Neural cell (in vitro differentiated cells): ENCODE results near the gene NPIPB2. TPM values are rescaled to one million over a fixed set of nuclear protein-coding genes. Genes with fewer than 3 reads are reported as not detected.
"Not testable (repeated sequence)": the region's sequence is repeated elsewhere in the genome, so short reads cannot be mapped to it uniquely, and the experiment has no call there.

Experiments
- H2AFZ ChIP-seq: fragments of 200-600, 300-800 bp; sonication (generic), shearing (Covaris generic); 2 replicates; pipeline ENCODE4 v1.6.0; 2014; ENCODE audit warnings: low read depth, mild to moderate bottlenecking, antibody characterized with exemption, low read length, moderate library complexity
- H3F3A ChIP-seq: fragments of 200-600 bp; shearing (Covaris generic); 2 replicates; pipeline ENCODE4 v1.6.1; 2016; ENCODE audit warnings: mild to moderate bottlenecking, moderate library complexity, mixed read lengths, antibody characterized with exemption, low read length; ENCODE audit not compliant: insufficient read depth, poor library complexity, severe bottlenecking
- H3K27ac ChIP-seq: fragments of 200-600, 300-800 bp; sonication (generic), shearing (Covaris generic); 2 replicates; pipeline ENCODE4 v1.5.1; 2014; ENCODE audit warnings: mild to moderate bottlenecking, low read length, moderate library complexity
- H3K27me3 ChIP-seq: fragments of 300-800, 200-600 bp; sonication (generic), shearing (Covaris generic); 2 replicates; pipeline ENCODE4 v1.6.0; 2014; ENCODE audit warnings: mild to moderate bottlenecking, low read depth, low read length, moderate library complexity; ENCODE audit not compliant: insufficient read depth
- H3K36me3 ChIP-seq: fragments of 300-800, 200-600 bp; sonication (generic), shearing (Covaris generic); 2 replicates; pipeline ENCODE4 v1.5.1; 2014; ENCODE audit warnings: mild to moderate bottlenecking, antibody characterized with exemption, low read length, moderate library complexity; ENCODE audit not compliant: insufficient read depth
- H3K4me2 ChIP-seq: fragments of 300-800, 200-600 bp; sonication (generic), shearing (Covaris generic); 2 replicates; pipeline ENCODE4 v1.6.0; 2014; ENCODE audit warnings: mild to moderate bottlenecking, low read length
- H3K4me3 ChIP-seq: fragments of 300-800, 200-600 bp; sonication (generic), shearing (Covaris generic); 2 replicates; pipeline ENCODE4 v1.5.1; 2014; ENCODE audit warnings: mild to moderate bottlenecking, low read length, moderate library complexity
- H3K79me2 ChIP-seq: fragments of 200-600 bp; shearing (Covaris generic); replicated peaks from 2 replicates; pipeline ENCODE4 v1.6.0; 2014; ENCODE audit warnings: mild to moderate bottlenecking, low read length, moderate library complexity; ENCODE audit not compliant: insufficient read depth
- H3K9ac ChIP-seq: fragments of 300-800, 200-600 bp; sonication (generic), shearing (Covaris generic); 2 replicates; pipeline ENCODE4 v1.6.1; 2016; ENCODE audit warnings: mild to moderate bottlenecking, low read length, mixed read lengths
- H3K9me2 ChIP-seq: fragments of 200-600 bp; shearing (Covaris generic); 2 replicates; pipeline ENCODE4 v1.6.1; 2016; ENCODE audit warnings: mild to moderate bottlenecking, low read length, mixed read lengths; ENCODE audit not compliant: insufficient read depth
- H3K9me3 ChIP-seq: fragments of 200-600, 300-800 bp; sonication (generic), shearing (Covaris generic); 2 replicates; pipeline ENCODE4 v1.6.1; 2016; ENCODE audit warnings: mild to moderate bottlenecking, mixed run types, low read length, moderate library complexity, mixed read lengths
- H4K20me1 ChIP-seq: fragments of 200-600 bp; shearing (Covaris generic); 2 replicates; pipeline ENCODE4 v1.6.1; 2016; ENCODE audit warnings: mild to moderate bottlenecking, mixed run types; ENCODE audit not compliant: insufficient read depth
- EP300 ChIP-seq: fragments of 450-650 bp; conservative IDR thresholded peaks from 2 replicates; pipeline ENCODE4 v1.6.1; 2014; ENCODE audit warnings: antibody characterized with exemption, mild to moderate bottlenecking, moderate library complexity; ENCODE audit not compliant: poor library complexity, severe bottlenecking
- EZH2 ChIP-seq: fragments of 200-600, 300-800 bp; shearing (Covaris generic), sonication (generic); IDR thresholded peaks from 2 replicates; pipeline ENCODE4 v1.6.1; 2014; ENCODE audit warnings: antibody characterized with exemption, low read length, borderline replicate concordance, mild to moderate bottlenecking; ENCODE audit not compliant: insufficient read depth, poor library complexity, severe bottlenecking
- MXI1 ChIP-seq: fragments of 450-650 bp; conservative IDR thresholded peaks from 2 replicates; pipeline ENCODE4 v1.6.1; 2014; ENCODE audit warnings: antibody characterized with exemption, mild to moderate bottlenecking; ENCODE audit not compliant: poor library complexity, severe bottlenecking
- POLR2AphosphoS5 ChIP-seq: IDR thresholded peaks from 2 replicates; pipeline ENCODE4 v1.6.1; 2012
- RAD21 ChIP-seq: fragments of 450-650 bp; conservative IDR thresholded peaks from 2 replicates; pipeline ENCODE4 v1.6.1; 2014; ENCODE audit warnings: antibody characterized with exemption, mild to moderate bottlenecking, moderate library complexity
- SMC3 ChIP-seq: fragments of 450-650 bp; conservative IDR thresholded peaks from 2 replicates; pipeline ENCODE4 v1.6.1; 2014; ENCODE audit warnings: antibody characterized with exemption, mild to moderate bottlenecking, moderate library complexity; ENCODE audit not compliant: poor library complexity
- TAF1 ChIP-seq: IDR thresholded peaks from 2 replicates; pipeline ENCODE4 v1.6.1; 2012; ENCODE audit warnings: low read depth
- polyA plus RNA-seq: library from polyadenylated mRNA; depleted of rRNA; stranded (reverse); fragments of >200 nt; gene quantifications from 2 replicates; pipeline ENCODE4 v1.2.3, GENCODE V29; 2014
- TF ChIP-seq, protein P1 (sequence below): fragments of 450-650 bp; IDR thresholded peaks from 2 replicates; pipeline ENCODE4 v1.5.1; 2014; ENCODE audit warnings: antibody characterized with exemption, mild to moderate bottlenecking, moderate library complexity; ENCODE audit not compliant: poor library complexity, severe bottlenecking
- TF ChIP-seq, protein P2 (sequence below): IDR thresholded peaks from 2 replicates; pipeline ENCODE4 v1.6.1; 2012; ENCODE audit warnings: borderline replicate concordance

NPIPB2 gene
- polyA plus RNA-seq, 1 donor from 2014 or later: 0.82 TPM

DNA sequence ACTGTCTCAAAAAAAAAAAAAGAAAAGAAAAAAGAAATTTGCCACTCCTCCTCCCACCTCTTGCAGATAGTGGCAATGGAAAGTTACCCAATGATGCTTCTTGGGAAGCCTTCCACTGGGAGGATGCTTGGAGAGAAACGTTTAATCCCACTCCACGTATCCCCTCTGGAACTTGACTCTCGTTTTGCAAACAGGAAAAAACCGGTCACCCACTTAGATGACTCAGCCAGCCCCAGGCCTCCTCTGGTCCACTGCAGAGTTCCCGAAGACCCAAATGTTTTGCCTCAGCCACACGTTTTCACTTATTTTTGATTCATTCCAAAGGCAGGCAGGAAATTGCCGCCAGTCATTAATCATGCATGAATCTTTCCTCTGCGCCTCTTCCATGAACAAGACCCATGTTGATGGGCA, 13.9 kb upstream of the NPIPB2 start:
- Histone ChIP-seq H3K36me3 (no peaks in the 10 kb centered on the region), H3K9ac (no peak overlapping the region), H3K9me3 (no peaks in the 10 kb centered on the region), H3K9me2 (no peaks in the 10 kb centered on the region), H3F3A (no peaks in the 10 kb centered on the region), H3K79me2 (no peaks in the 10 kb centered on the region), H3K27me3 (no peaks in the 10 kb centered on the region), H2AFZ (no peak overlapping the region), H3K4me3 (no peak overlapping the region), H3K27ac (no peak overlapping the region), H4K20me1 (no peaks in the 10 kb centered on the region), H3K4me2 (no peak overlapping the region)
- no peak for TF ChIP-seq MXI1
- TF ChIP-seq EZH2: no peak
- TF ChIP-seq, protein P1, sequence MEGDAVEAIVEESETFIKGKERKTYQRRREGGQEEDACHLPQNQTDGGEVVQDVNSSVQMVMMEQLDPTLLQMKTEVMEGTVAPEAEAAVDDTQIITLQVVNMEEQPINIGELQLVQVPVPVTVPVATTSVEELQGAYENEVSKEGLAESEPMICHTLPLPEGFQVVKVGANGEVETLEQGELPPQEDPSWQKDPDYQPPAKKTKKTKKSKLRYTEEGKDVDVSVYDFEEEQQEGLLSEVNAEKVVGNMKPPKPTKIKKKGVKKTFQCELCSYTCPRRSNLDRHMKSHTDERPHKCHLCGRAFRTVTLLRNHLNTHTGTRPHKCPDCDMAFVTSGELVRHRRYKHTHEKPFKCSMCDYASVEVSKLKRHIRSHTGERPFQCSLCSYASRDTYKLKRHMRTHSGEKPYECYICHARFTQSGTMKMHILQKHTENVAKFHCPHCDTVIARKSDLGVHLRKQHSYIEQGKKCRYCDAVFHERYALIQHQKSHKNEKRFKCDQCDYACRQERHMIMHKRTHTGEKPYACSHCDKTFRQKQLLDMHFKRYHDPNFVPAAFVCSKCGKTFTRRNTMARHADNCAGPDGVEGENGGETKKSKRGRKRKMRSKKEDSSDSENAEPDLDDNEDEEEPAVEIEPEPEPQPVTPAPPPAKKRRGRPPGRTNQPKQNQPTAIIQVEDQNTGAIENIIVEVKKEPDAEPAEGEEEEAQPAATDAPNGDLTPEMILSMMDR: no peak
- TF ChIP-seq, protein P2, sequence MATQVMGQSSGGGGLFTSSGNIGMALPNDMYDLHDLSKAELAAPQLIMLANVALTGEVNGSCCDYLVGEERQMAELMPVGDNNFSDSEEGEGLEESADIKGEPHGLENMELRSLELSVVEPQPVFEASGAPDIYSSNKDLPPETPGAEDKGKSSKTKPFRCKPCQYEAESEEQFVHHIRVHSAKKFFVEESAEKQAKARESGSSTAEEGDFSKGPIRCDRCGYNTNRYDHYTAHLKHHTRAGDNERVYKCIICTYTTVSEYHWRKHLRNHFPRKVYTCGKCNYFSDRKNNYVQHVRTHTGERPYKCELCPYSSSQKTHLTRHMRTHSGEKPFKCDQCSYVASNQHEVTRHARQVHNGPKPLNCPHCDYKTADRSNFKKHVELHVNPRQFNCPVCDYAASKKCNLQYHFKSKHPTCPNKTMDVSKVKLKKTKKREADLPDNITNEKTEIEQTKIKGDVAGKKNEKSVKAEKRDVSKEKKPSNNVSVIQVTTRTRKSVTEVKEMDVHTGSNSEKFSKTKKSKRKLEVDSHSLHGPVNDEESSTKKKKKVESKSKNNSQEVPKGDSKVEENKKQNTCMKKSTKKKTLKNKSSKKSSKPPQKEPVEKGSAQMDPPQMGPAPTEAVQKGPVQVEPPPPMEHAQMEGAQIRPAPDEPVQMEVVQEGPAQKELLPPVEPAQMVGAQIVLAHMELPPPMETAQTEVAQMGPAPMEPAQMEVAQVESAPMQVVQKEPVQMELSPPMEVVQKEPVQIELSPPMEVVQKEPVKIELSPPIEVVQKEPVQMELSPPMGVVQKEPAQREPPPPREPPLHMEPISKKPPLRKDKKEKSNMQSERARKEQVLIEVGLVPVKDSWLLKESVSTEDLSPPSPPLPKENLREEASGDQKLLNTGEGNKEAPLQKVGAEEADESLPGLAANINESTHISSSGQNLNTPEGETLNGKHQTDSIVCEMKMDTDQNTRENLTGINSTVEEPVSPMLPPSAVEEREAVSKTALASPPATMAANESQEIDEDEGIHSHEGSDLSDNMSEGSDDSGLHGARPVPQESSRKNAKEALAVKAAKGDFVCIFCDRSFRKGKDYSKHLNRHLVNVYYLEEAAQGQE: no peak
- TF ChIP-seq RAD21: no peak
- no peak for TF ChIP-seq POLR2AphosphoS5
- TF ChIP-seq TAF1: no peak
- no peak for TF ChIP-seq EP300
- no peak for TF ChIP-seq SMC3

DNA sequence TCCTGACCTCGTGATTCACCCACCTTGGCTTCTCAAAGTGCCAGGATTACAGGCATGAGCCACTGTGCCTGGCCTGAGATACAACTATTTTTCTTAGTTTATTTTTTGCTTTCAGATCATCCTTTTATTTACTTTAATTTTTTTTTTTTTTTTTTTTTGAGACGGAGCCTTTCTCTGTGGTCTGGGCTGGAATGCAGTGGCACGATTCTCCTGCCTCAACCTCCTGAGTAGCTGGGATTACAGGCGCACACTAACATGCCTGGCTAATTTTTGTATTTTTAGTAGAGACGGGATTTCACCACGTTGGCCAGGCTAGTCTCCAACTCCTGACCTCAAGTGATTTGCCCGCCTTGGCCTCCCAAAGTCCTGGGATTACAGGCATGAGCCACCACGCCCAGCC, 11.7 kb upstream of the NPIPB2 start:
- not testable (repeated sequence) for H3K36me3 ChIP-seq, H3K27me3 ChIP-seq, H3K4me2 ChIP-seq, H3K9me3 ChIP-seq, H3K9ac ChIP-seq, H3K27ac ChIP-seq, H3K4me3 ChIP-seq, H3K79me2 ChIP-seq, H4K20me1 ChIP-seq, H3K9me2 ChIP-seq, H2AFZ ChIP-seq, H3F3A ChIP-seq

DNA sequence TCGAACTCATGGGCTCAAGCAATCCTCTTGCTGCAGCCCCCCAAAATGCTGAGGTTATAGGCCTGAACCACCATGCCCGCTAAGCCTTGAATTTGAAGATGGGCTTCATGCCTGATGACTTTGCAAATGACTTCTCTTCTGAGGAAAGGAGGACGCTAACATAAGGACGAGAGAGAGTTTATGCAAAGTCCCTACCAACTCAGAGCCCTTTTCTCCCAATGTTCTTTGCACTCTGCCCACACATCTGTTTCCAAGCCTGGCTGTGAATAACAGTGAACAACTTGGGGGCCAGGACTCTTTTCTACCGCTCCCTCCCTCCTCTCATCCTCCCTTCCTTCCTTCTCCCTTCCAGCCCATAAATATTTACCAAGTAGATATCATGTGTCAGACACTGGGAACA, 8.5 kb upstream of the NPIPB2 start:
- Histone ChIP-seq H4K20me1 (no peaks in the 10 kb centered on the region), H3K9me2 (no peaks in the 10 kb centered on the region), H3K4me3 (no peak overlapping the region), H3K27ac (no peak overlapping the region), H3F3A (no peaks in the 10 kb centered on the region), H2AFZ (no peak overlapping the region), H3K27me3 (no peaks in the 10 kb centered on the region), H3K36me3 (no peaks in the 10 kb centered on the region), H3K79me2 (no peaks in the 10 kb centered on the region), H3K9ac (no peak overlapping the region), H3K9me3 (no peaks in the 10 kb centered on the region), H3K4me2 (no peak overlapping the region)
- TF ChIP-seq EP300: no peak
- no peak for TF ChIP-seq RAD21
- TF ChIP-seq, protein P1: no peak
- TF ChIP-seq SMC3: no peak
- TF ChIP-seq, protein P2: no peak
- TF ChIP-seq TAF1: no peak
- TF ChIP-seq MXI1: no peak
- no peak for TF ChIP-seq POLR2AphosphoS5
- no peak for TF ChIP-seq EZH2
